ENCODE results near the gene CCDC169. TPM values are rescaled to one million over a fixed set of nuclear protein-coding genes. Genes with fewer than 3 reads are reported as not detected.

Gene CCDC169
- total and polyA plus RNA-seq, 4 donors: 2.1 TPM; not detected in 3

GRCh38 chr13:36258831-36259230 lies 38.8 kb downstream of the CCDC169 start (continued):
- TF ChIP-seq REST (IDR thresholded peaks at IDR 0.05): no peak
- TF ChIP-seq RAD21 (IDR thresholded peaks at IDR 0.05): no peak
- no peak for TF ChIP-seq GABPA (IDR thresholded peaks at IDR 0.05 in 1 of 2, conservative IDR thresholded peaks at IDR 0.05 in 1 of 2)
- TF ChIP-seq HNF4A (conservative IDR thresholded peaks at IDR 0.05): no peak
- TF ChIP-seq, protein P1, sequence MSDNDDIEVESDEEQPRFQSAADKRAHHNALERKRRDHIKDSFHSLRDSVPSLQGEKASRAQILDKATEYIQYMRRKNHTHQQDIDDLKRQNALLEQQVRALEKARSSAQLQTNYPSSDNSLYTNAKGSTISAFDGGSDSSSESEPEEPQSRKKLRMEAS (IDR thresholded peaks at IDR 0.05): no peak
- TF ChIP-seq NR2F2 (IDR thresholded peaks at IDR 0.05): no peak
- TF ChIP-seq TAF1 (conservative IDR thresholded peaks at IDR 0.05): no peak
- TF ChIP-seq YY1 (IDR thresholded peaks at IDR 0.05): no peak
- no peak for TF ChIP-seq FOXA2 (IDR thresholded peaks at IDR 0.05)

DNA sequence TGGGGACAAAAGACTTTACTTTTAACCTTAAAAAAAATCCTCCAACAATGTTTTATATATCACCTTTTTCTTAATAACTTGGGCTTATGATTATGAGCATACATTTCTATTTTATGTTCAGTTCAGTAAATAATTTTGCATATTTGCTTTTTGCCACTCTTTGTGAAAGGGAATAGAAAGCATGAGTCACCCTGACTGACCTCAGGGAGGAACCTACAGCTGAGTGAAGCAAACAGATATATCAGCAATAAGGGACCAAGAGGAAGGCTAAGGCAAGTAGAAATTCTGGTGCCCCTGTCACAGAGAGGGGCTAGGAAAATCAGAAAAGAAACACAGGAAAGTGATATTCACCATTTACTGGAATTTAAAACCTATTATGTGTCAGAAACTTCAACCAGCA lies 46.1 kb downstream of the CCDC169 start:
- DNase-seq (ENCODE audit: low spot score): no peak
- Histone ChIP-seq H3K27ac (ENCODE audit: low read depth in 1 of 2, low read length in 2 of 2) (no peak overlapping the region), H3K36me3 (ENCODE audit: control insufficient read depth in 4 of 4, insufficient read depth in 3 of 4, low read depth in 1 of 4, low read length in 3 of 4) (no peaks in the 10 kb centered on the region), H3K9me3 (ENCODE audit: control insufficient read depth in 4 of 4, low read length in 3 of 4) (peaks cover 0 to 1% (median 0%) of the 10 kb centered on the region in 4 donors), H3K27me3 (ENCODE audit: control insufficient read depth in 4 of 4, insufficient read depth in 4 of 4, low read length in 3 of 4) (no peaks in the 10 kb centered on the region), H3K4me1 (ENCODE audit: control insufficient read depth in 4 of 4, insufficient read depth in 4 of 4, low read length in 3 of 4) (no peaks in the 10 kb centered on the region), H3K4me3 (ENCODE audit: low read depth in 1 of 3, low read length in 3 of 3) (no peak overlapping the region), H3K9ac (ENCODE audit: low read depth in 1 of 2, low read length in 2 of 2) (no peak overlapping the region)
- no peak for TF ChIP-seq HNF4G (IDR thresholded peaks at IDR 0.05)
- TF ChIP-seq RAD21 (IDR thresholded peaks at IDR 0.05): no peak
- TF ChIP-seq NR2F2 (IDR thresholded peaks at IDR 0.05): no peak
- TF ChIP-seq REST (IDR thresholded peaks at IDR 0.05): no peak
- TF ChIP-seq SP1 (IDR thresholded peaks at IDR 0.05): no peak
- no peak for TF ChIP-seq RXRA (IDR thresholded peaks at IDR 0.05)
- no peak for TF ChIP-seq FOXA1 (IDR thresholded peaks at IDR 0.05)
- TF ChIP-seq JUND (IDR thresholded peaks at IDR 0.05): no peak
- no peak for TF ChIP-seq CTCF (IDR thresholded peaks at IDR 0.05; ENCODE audit: low read depth, low read length, missing input control)
- TF ChIP-seq ATF3 (IDR thresholded peaks at IDR 0.05): no peak
- TF ChIP-seq YY1 (IDR thresholded peaks at IDR 0.05): no peak
- TF ChIP-seq HNF4A (conservative IDR thresholded peaks at IDR 0.05): no peak
- no peak for TF ChIP-seq GABPA (IDR thresholded peaks at IDR 0.05 in 1 of 2, conservative IDR thresholded peaks at IDR 0.05 in 1 of 2)
- no peak for TF ChIP-seq FOXA2 (IDR thresholded peaks at IDR 0.05)
- TF ChIP-seq TAF1 (conservative IDR thresholded peaks at IDR 0.05): no peak

All from liver (tissue), 9 donors.